Activated CD4-positive, alpha-beta memory T cell treated with anti-CD3 and anti-CD28 coated beads for 36 hours (primary cell): Measurements from ENCODE around the gene NGF. TPM values are rescaled to one million over a fixed set of nuclear protein-coding genes. Genes with fewer than 3 reads are reported as not detected.
"Not testable (repeated sequence)": the region's sequence is repeated elsewhere in the genome, so short reads cannot be mapped to it uniquely, and the experiment has no call there.

Experiments
- CTCF ChIA-PET: fragments of 350-600 bp; sonication (Branson Sonifier 250); formaldehyde crosslinking; loops from one replicate; lab custom pipeline; 2021; ENCODE audit warnings: antibody characterized with exemption, inconsistent platforms; lab: Charles Lee
- POLR2A ChIA-PET: fragments of 350-600 bp; sonication (Branson Sonifier 250); formaldehyde crosslinking; loops from one replicate; lab custom pipeline; 2021; ENCODE audit warnings: antibody characterized with exemption; lab: Charles Lee
- DNase-seq: peaks from one replicate; pipeline ENCODE4 v3.0.0-alpha.2; 2020
- H3K27ac Mint-ChIP-seq: one replicate; pipeline ENCODE4 v1.8.0; 2021; ENCODE audit warnings: mixed read lengths
- H3K27me3 Mint-ChIP-seq: one replicate; pipeline ENCODE4 v1.8.0; 2021; ENCODE audit warnings: mixed read lengths
- H3K36me3 Mint-ChIP-seq: one replicate; pipeline ENCODE4 v1.8.0; 2021; ENCODE audit warnings: mixed read lengths
- H3K4me1 Mint-ChIP-seq: one replicate; pipeline ENCODE4 v1.8.0; 2021; ENCODE audit warnings: low read depth, mixed read lengths
- H3K4me3 Mint-ChIP-seq: one replicate; pipeline ENCODE4 v1.8.0; 2021; ENCODE audit warnings: mild to moderate bottlenecking, mixed read lengths
- H3K9me3 Mint-ChIP-seq: one replicate; pipeline ENCODE4 v1.8.0; 2021; ENCODE audit warnings: mixed read lengths
- intact Hi-C: fragments of 100-400 bp; cut with micrococcal nuclease; formaldehyde crosslinking; loops from one replicate; pipeline ENCODE4 v1.15.1; 2023
- total RNA-seq, 2 experiments: library from RNA; stranded (reverse); gene quantifications; one replicate each; pipeline ENCODE4 v1.2.3, GENCODE V29; 2021

The NGF gene
- not detected for total RNA-seq

- DNase-seq = no peak
- POLR2A ChIA-PET = no interaction called here
- Mint-ChIP-seq H3K9me3 (no peaks in the 10 kb centered on the region), H3K4me1 (no peaks in the 10 kb centered on the region), H3K27me3 (peaks cover 42% of the 10 kb centered on the region), H3K27ac (no peak within 1 kb of the TSS), H3K36me3 (no peaks in the 10 kb centered on the region), H3K4me3 (no peak within 1 kb of the TSS)
- intact Hi-C loops = no loop called here
- CTCF ChIA-PET = no interaction called here
Observed at GRCh38 chr1:115337633-115338456, at the start of gene NGF. TSS of gene NGF (minus strand) at chr1:115338249. CDS start at chr1:115286795, 51,454 bp downstream.

GRCh38 chr1:115383455-115383854, 45.4 kb upstream of the NGF start:
- H3K4me3 Mint-ChIP-seq, H3K36me3 Mint-ChIP-seq, H3K4me1 Mint-ChIP-seq, CTCF ChIA-PET, DNase-seq, H3K27ac Mint-ChIP-seq, intact Hi-C loops, POLR2A ChIA-PET: not testable (repeated sequence)
- Mint-ChIP-seq H3K27me3 (peaks cover 20% of the 10 kb centered on the region), H3K9me3 (peaks cover 16% of the 10 kb centered on the region)

- H3K36me3 Mint-ChIP-seq = no peaks in the 10 kb centered on the region
- no peaks in the 10 kb centered on the region for H3K4me1 Mint-ChIP-seq
- peaks cover 8% of the 10 kb centered on the region for H3K27me3 Mint-ChIP-seq
- intact Hi-C loops = no loop called here
- no peak for DNase-seq
- CTCF ChIA-PET = no interaction called here
- H3K9me3 Mint-ChIP-seq = peaks cover 7% of the 10 kb centered on the region
- no peak overlapping the region for H3K27ac Mint-ChIP-seq
- POLR2A ChIA-PET = no interaction called here
- H3K4me3 Mint-ChIP-seq = no peak overlapping the region
Observed at GRCh38 chr1:115379943-115380342, 41.9 kb upstream of the NGF start.

GRCh38 chr1:115377411-115377810, 39.4 kb upstream of the NGF start:
- Mint-ChIP-seq H3K4me1 (no peaks in the 10 kb centered on the region), H3K9me3 (no peaks in the 10 kb centered on the region), H3K36me3 (no peaks in the 10 kb centered on the region), H3K4me3 (no peak overlapping the region), H3K27ac (no peak overlapping the region), H3K27me3 (peaks cover 3% of the 10 kb centered on the region)
- CTCF ChIA-PET = no interaction called here
- intact Hi-C loops = no loop called here
- POLR2A ChIA-PET = no interaction called here
- no peak for DNase-seq

GRCh38 chr1:115374598-115374997, 36.5 kb upstream of the NGF start:
- ChIA-PET CTCF (no interaction called here), POLR2A (no interaction called here)
- Mint-ChIP-seq H3K9me3 (no peaks in the 10 kb centered on the region), H3K4me1 (no peaks in the 10 kb centered on the region), H3K27me3 (no peaks in the 10 kb centered on the region), H3K27ac (no peak overlapping the region), H3K4me3 (no peak overlapping the region), H3K36me3 (no peaks in the 10 kb centered on the region)
- intact Hi-C loops = no loop called here
- DNase-seq = no peak

GRCh38 chr1:115373305-115373704, 35.3 kb upstream of the NGF start:
- H3K4me1 Mint-ChIP-seq = no peaks in the 10 kb centered on the region
- H3K9me3 Mint-ChIP-seq = no peaks in the 10 kb centered on the region
- CTCF ChIA-PET = no interaction called here
- no peaks in the 10 kb centered on the region for H3K27me3 Mint-ChIP-seq
- intact Hi-C loops = no loop called here
- H3K27ac Mint-ChIP-seq = no peak overlapping the region
- DNase-seq = no peak
- POLR2A ChIA-PET = no interaction called here
- no peak overlapping the region for H3K4me3 Mint-ChIP-seq
- H3K36me3 Mint-ChIP-seq = no peaks in the 10 kb centered on the region

GRCh38 chr1:115365738-115366137, 27.7 kb upstream of the NGF start:
- Mint-ChIP-seq H3K27ac (no peak overlapping the region), H3K4me1 (no peaks in the 10 kb centered on the region), H3K9me3 (peaks cover 7% of the 10 kb centered on the region), H3K27me3 (no peaks in the 10 kb centered on the region), H3K4me3 (no peak overlapping the region), H3K36me3 (no peaks in the 10 kb centered on the region)
- intact Hi-C loops = no loop called here
- CTCF ChIA-PET = no interaction called here
- no peak for DNase-seq
- POLR2A ChIA-PET = no interaction called here

- Mint-ChIP-seq H3K36me3 (no peaks in the 10 kb centered on the region), H3K27ac (no peak overlapping the region), H3K4me3 (no peak overlapping the region), H3K9me3 (peaks cover 7% of the 10 kb centered on the region), H3K4me1 (no peaks in the 10 kb centered on the region), H3K27me3 (no peaks in the 10 kb centered on the region)
- CTCF ChIA-PET = no interaction called here
- POLR2A ChIA-PET = no interaction called here
- DNase-seq = no peak
- intact Hi-C loops = no loop called here
Observed at GRCh38 chr1:115364780-115365155, 26.7 kb upstream of the NGF start.

GRCh38 chr1:115364046-115364779, 26.2 kb upstream of the NGF start:
- H3K4me1 Mint-ChIP-seq = no peaks in the 10 kb centered on the region
- no peak for DNase-seq
- CTCF ChIA-PET = no interaction called here

GRCh38 chr1:115363171-115363570, 25.1 kb upstream of the NGF start:
- H3K4me3 Mint-ChIP-seq = no peak overlapping the region
- no peak for DNase-seq
- H3K4me1 Mint-ChIP-seq = no peaks in the 10 kb centered on the region
- intact Hi-C loops = no loop called here
- H3K27ac Mint-ChIP-seq = no peak overlapping the region
- CTCF ChIA-PET = no interaction called here
- POLR2A ChIA-PET = no interaction called here
- no peaks in the 10 kb centered on the region for H3K36me3 Mint-ChIP-seq
- H3K9me3 Mint-ChIP-seq = peaks cover 7% of the 10 kb centered on the region
- H3K27me3 Mint-ChIP-seq = no peaks in the 10 kb centered on the region

More at GRCh38 chr1:115364046-115364779, 26.2 kb upstream of the NGF start:
- Mint-ChIP-seq H3K4me3 (no peak overlapping the region), H3K9me3 (peaks cover 7% of the 10 kb centered on the region), H3K27me3 (no peaks in the 10 kb centered on the region), H3K36me3 (no peaks in the 10 kb centered on the region), H3K27ac (no peak overlapping the region)
- POLR2A ChIA-PET = no interaction called here
- intact Hi-C loops = no loop called here

GRCh38 chr1:115360505-115361129, 22.6 kb upstream of the NGF start:
- H3K4me1 Mint-ChIP-seq, H3K4me3 Mint-ChIP-seq, H3K27ac Mint-ChIP-seq, H3K9me3 Mint-ChIP-seq, H3K27me3 Mint-ChIP-seq, H3K36me3 Mint-ChIP-seq, DNase-seq, intact Hi-C loops, CTCF ChIA-PET, POLR2A ChIA-PET: not testable (repeated sequence)

GRCh38 chr1:115359787-115360452, 21.9 kb upstream of the NGF start:
- H3K4me1 Mint-ChIP-seq, H3K9me3 Mint-ChIP-seq, POLR2A ChIA-PET, H3K4me3 Mint-ChIP-seq, H3K27ac Mint-ChIP-seq, DNase-seq, H3K36me3 Mint-ChIP-seq, CTCF ChIA-PET, H3K27me3 Mint-ChIP-seq, intact Hi-C loops: not testable (repeated sequence)
